ENCODE data around the gene EVPLL.
"Not testable (repeated sequence)": the region's sequence is repeated elsewhere in the genome, so short reads cannot be mapped to it uniquely, and the experiment has no call there.

EVPLL gene

DNA sequence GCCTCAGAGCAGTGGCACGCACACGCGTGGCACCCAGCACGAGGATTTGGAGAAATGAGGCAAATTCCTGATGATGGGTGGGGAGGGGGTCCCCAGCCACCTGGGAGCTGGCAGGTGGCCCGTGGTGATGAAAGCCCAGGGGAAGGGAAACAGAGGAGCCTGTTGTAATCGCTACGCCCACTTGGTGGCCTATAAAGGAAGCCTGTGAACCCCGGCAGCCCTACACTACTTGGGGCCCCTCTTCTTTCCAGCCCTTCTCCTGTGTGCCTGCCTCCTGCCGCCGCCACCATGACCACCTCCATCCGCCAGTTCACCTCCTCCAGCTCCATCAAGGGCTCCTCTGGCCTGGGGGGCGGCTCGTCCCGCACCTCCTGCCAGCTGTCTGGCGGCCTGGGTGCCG lies 49.1 kb downstream of the EVPLL start:
- DNase-seq = not testable (repeated sequence)

- not testable (repeated sequence) for DNase-seq
Observed at GRCh38 chr17:18432206-18432605, 54.6 kb downstream of the EVPLL start.

All from DMS79 treated with DMSO at 0.1 percent for 48 hours (cell line).